Measurements from ENCODE around the gene GPR162. TPM values are rescaled to one million over a fixed set of nuclear protein-coding genes. Genes with fewer than 3 reads are reported as not detected.
A peak's percentile ranks its signal among the peaks of the same experiment; 100 is the strongest.
"Not testable (repeated sequence)": the region's sequence is repeated elsewhere in the genome, so short reads cannot be mapped to it uniquely, and the experiment has no call there.

Gene GPR162
- polyA plus RNA-seq, 1 experiment: 5.2 TPM

DNA sequence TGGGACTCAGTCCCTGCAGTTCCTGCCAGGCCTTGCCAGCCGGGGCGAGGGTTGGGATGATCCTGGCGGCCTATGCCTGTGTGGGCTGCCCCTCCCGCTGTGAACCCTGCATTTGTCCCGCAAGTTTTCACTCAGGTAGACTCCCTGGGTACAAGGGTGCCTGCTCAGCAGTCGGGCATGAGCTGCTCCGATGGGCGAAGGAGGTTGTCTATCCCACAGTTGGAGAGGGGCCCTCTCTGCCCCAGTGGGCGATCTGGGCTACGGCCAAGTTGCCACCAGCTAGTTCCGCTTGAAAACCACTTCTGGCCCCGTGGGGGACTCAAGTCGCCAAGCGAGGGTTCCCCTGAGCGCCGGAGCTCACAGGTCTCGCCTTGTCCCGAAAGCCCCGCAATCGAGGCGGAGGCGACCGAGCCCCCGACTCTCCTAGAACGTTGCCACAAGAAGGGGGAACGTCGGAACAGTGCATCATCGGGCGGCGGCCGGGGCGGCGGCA, 45.3 kb downstream of the GPR162 start:
- CTCF ChIA-PET: interaction anchor here (0.8 to 1.0 kb wide), 2 partner anchors 31 to 114 kb away, joined by 4 to 8 read pairs; partner anchors contain the start of gene MLF2
- DNase-seq (ENCODE audit: low read depth, low spot score): no peak

DNA sequence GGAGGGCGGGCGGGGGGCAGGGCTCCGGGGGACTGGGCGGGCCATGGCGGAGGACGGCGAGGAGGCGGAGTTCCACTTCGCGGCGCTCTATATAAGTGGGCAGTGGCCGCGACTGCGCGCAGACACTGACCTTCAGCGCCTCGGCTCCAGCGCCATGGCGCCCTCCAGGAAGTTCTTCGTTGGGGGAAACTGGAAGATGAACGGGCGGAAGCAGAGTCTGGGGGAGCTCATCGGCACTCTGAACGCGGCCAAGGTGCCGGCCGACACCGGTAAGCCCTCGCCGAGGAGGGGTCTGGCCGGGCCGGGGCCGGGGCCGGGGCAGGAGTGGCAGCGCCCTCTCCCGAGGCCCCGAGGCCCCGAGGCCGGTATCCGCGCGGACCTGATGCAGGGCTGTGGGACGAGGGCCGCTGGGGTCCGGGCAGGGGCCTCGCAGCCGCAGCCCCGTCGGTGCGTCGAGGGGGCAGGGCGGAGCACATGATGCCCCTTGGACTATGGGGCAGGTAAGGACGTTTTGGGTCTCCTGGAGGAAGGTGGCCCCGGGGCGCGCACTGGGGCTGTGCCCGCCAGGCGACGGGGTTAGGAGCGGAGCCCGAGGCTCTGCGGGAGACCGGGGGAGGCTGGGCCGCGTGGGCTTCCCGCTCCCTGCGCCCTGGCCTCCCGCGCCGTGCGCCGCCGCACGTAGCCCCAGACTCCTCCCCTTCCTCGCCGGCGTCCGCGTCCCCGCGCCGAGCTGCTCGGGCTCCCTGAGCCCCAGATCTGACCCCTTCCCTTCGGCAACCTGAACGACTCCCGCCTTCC, 46.0 kb downstream of the GPR162 start, which contains the start of gene TPI1:
Gene TPI1 (plus strand): TSS at position 119 of the 798 bp plus-strand sequence. CDS start 36 bp downstream, at position 155.
- Histone ChIP-seq H3K27ac (ENCODE audit: low read depth, low read length) (peak within 1 kb of the TSS; percentile 39), H3K4me3 (ENCODE audit: low read depth, low read length) (peak within 1 kb of the TSS; percentile 90), H3K27me3 (ENCODE audit: control insufficient read depth, insufficient read depth, low read length) (no peaks in the 10 kb centered on the region), H3K9me3 (ENCODE audit: control insufficient read depth, insufficient read depth, low read length) (no peaks in the 10 kb centered on the region; the same call in 1 of the 2 replicates)
- POLR2A ChIA-PET: interaction anchor here (0.5 to 4.8 kb wide), 12 partner anchors 13 to 328 kb away, joined by 3 to 57 read pairs (median 5); partner anchors contain the start of genes C12orf57, CDCA3, COPS7A and MLF2
- TF ChIP-seq, protein P1, sequence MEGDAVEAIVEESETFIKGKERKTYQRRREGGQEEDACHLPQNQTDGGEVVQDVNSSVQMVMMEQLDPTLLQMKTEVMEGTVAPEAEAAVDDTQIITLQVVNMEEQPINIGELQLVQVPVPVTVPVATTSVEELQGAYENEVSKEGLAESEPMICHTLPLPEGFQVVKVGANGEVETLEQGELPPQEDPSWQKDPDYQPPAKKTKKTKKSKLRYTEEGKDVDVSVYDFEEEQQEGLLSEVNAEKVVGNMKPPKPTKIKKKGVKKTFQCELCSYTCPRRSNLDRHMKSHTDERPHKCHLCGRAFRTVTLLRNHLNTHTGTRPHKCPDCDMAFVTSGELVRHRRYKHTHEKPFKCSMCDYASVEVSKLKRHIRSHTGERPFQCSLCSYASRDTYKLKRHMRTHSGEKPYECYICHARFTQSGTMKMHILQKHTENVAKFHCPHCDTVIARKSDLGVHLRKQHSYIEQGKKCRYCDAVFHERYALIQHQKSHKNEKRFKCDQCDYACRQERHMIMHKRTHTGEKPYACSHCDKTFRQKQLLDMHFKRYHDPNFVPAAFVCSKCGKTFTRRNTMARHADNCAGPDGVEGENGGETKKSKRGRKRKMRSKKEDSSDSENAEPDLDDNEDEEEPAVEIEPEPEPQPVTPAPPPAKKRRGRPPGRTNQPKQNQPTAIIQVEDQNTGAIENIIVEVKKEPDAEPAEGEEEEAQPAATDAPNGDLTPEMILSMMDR (IDR thresholded peaks at IDR 0.05; ENCODE audit: low read depth, low read length): no peak
- CTCF ChIA-PET: interaction anchor here (0.6 to 1.0 kb wide), 2 partner anchors 115 to 226 kb away, joined by 3 to 4 read pairs; partner anchors contain the start of gene MLF2
- DNase-seq (ENCODE audit: low read depth, low spot score): peak; percentile 51

More for the DNA sequence above, 45.3 kb downstream of the GPR162 start:
- H3K27me3 ChIP-seq (ENCODE audit: control insufficient read depth, insufficient read depth, low read length): no peaks in the 10 kb centered on the region
- TF ChIP-seq, protein P1 (IDR thresholded peaks at IDR 0.05; ENCODE audit: low read depth, low read length): no peak
- H3K4me3 ChIP-seq (ENCODE audit: low read depth, low read length): peak overlapping the region; percentile 63
- POLR2A ChIA-PET: interaction anchor here (0.6 to 4.8 kb wide), 9 partner anchors 12 to 143 kb away, joined by 4 to 57 read pairs (median 9); partner anchors contain the start of genes C12orf57, CDCA3, COPS7A and MLF2
- H3K27ac ChIP-seq (ENCODE audit: low read depth, low read length): peak overlapping the region; percentile 31
- H3K9me3 ChIP-seq (ENCODE audit: control insufficient read depth, insufficient read depth, low read length): no peaks in the 10 kb centered on the region; the same call in 1 of the 2 replicates

DNA sequence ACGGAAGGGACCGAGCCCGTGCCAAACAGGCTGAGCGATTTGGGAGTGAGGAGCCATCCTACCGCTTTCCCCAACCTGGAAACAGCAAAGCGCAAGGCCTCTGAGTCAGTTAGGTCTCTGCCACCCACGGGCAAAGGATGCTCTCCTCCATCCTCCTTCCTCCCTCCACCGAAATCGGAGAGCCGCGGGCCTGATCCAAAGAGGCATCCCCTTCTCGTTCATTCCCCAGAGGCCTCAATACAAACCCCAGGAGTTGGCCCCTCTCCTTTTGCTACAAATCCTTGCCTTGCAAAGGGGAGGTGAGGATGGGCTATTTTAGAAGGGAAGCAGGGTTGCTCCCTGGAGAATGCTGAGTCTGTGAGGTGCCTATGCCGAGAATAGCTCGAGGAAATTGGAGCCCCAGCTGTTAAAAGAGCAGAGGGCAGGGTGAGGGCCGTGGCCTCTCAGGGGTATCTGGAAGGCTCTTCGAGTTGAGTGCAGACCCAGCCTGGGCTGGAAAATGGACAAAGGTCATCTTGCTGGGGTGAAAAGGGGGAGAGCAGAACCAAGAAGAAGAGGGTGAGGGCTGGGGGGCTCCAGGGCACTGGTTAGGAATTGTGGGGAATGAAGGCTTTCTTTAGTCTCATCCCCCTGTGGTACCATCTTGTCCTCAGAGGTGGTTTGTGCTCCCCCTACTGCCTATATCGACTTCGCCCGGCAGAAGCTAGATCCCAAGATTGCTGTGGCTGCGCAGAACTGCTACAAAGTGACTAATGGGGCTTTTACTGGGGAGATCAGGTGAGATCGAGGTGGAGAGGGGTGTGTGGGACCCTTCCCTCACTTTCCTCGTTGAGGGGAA, 46.8 kb downstream of the GPR162 start:
- TF ChIP-seq, protein P1 (IDR thresholded peaks at IDR 0.05; ENCODE audit: low read depth, low read length): peak; percentile 36
- peak overlapping the region; percentile 39 for H3K27ac ChIP-seq (ENCODE audit: low read depth, low read length)
- ChIA-PET CTCF (interaction anchor here (0.7 to 5.1 kb wide), 10 partner anchors 10 to 116 kb away, joined by 4 to 50 read pairs (median 8); partner anchors contain the start of genes CDCA3, LRRC23, MLF2 and USP5), POLR2A (interaction anchor here (0.5 to 4.8 kb wide), 14 partner anchors 16 to 329 kb away, joined by 3 to 57 read pairs (median 6); partner anchors contain the start of genes C12orf57, CDCA3, COPS7A and GPR162)
- no peaks in the 10 kb centered on the region for H3K27me3 ChIP-seq (ENCODE audit: control insufficient read depth, insufficient read depth, low read length)
- peak overlapping the region; percentile 90 for H3K4me3 ChIP-seq (ENCODE audit: low read depth, low read length)
- DNase-seq (ENCODE audit: low read depth, low spot score): no peak
- H3K9me3 ChIP-seq (ENCODE audit: control insufficient read depth, insufficient read depth, low read length): no peaks in the 10 kb centered on the region; the same call in 1 of the 2 replicates

DNA sequence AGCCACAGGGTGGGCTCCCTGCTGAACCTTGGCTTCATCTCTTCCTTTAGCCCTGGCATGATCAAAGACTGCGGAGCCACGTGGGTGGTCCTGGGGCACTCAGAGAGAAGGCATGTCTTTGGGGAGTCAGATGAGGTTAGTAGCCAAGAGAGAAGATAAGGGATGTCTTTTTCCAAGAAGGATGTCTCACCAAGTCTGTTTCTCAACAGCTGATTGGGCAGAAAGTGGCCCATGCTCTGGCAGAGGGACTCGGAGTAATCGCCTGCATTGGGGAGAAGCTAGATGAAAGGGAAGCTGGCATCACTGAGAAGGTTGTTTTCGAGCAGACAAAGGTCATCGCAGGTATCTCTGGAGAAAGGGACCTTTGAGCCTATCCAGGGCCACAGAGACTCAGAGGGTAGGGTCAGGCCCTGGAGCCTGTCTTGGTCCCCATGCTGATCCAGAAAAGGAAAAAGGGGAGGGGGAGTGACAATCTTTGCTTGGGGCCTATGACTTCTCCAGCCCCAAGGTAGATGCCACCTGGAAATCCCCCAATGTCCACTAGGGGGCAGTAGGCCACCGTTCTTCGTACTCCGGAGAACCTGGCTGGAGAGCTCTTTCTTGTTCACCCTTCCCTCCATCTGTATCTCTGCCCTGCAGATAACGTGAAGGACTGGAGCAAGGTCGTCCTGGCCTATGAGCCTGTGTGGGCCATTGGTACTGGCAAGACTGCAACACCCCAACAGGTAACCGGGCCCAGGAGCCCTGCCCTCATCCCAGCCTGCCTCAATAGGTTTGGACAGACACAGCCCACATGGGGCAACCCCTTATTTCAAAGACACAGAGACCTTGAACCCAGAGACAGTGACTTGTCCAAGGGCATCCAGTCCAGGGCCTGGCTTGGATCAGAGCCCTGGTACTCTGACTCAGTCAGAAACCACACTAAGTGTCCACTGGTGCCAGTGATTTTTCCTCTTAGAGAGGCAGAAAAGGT, 47.7 kb downstream of the GPR162 start:
- H3K27me3 ChIP-seq (ENCODE audit: control insufficient read depth, insufficient read depth, low read length): no peaks in the 10 kb centered on the region
- TF ChIP-seq, protein P1 (IDR thresholded peaks at IDR 0.05; ENCODE audit: low read depth, low read length): peak; percentile 91
- CTCF ChIA-PET: interaction anchor here (0.5 to 5.1 kb wide), 35 partner anchors 8 to 317 kb away, joined by 3 to 50 read pairs (median 4); partner anchors contain the start of genes C12orf57, CDCA3, GNB3 and LRRC23
- DNase-seq (ENCODE audit: low read depth, low spot score): peak; percentile 48
- peak overlapping the region; percentile 21 for H3K27ac ChIP-seq (ENCODE audit: low read depth, low read length)
- POLR2A ChIA-PET: interaction anchor here (0.6 to 3.8 kb wide), 8 partner anchors 17 to 335 kb away, joined by 3 to 25 read pairs (median 6); partner anchors contain the start of genes C12orf57, CDCA3, GPR162 and RNU7-1
- H3K9me3 ChIP-seq (ENCODE audit: control insufficient read depth, insufficient read depth, low read length): no peaks in the 10 kb centered on the region; the same call in 1 of the 2 replicates
- H3K4me3 ChIP-seq (ENCODE audit: low read depth, low read length): peak overlapping the region; percentile 90

DNA sequence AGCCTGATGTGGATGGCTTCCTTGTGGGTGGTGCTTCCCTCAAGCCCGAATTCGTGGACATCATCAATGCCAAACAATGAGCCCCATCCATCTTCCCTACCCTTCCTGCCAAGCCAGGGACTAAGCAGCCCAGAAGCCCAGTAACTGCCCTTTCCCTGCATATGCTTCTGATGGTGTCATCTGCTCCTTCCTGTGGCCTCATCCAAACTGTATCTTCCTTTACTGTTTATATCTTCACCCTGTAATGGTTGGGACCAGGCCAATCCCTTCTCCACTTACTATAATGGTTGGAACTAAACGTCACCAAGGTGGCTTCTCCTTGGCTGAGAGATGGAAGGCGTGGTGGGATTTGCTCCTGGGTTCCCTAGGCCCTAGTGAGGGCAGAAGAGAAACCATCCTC, 48.7 kb downstream of the GPR162 start:
- not testable (repeated sequence) for H3K27me3 ChIP-seq (ENCODE audit: control insufficient read depth, insufficient read depth, low read length); H3K9me3 ChIP-seq (ENCODE audit: control insufficient read depth, insufficient read depth, low read length); DNase-seq (ENCODE audit: low read depth, low spot score); H3K4me3 ChIP-seq (ENCODE audit: low read depth, low read length)
- H3K27ac ChIP-seq (ENCODE audit: low read depth, low read length): peak overlapping the region; percentile 22
- ChIA-PET CTCF (interaction anchor here (1.0 to 5.1 kb wide), 12 partner anchors 9 to 318 kb away, joined by 3 to 50 read pairs (median 6); partner anchors contain the start of genes CDCA3, GNB3 and USP5), POLR2A (interaction anchor here (3.3 to 3.8 kb wide), 2 partner anchors 18 to 55 kb away, joined by 21 to 37 read pairs; partner anchors contain the start of genes CDCA3 and USP5)

Measured in AG04450 (cell line).